K562 treated with DMSO at 1 percent for 12 hours (cell line): ENCODE measurements around the gene TMEM170B. TPM values are rescaled to one million over a fixed set of nuclear protein-coding genes. Genes with fewer than 3 reads are reported as not detected.

ENCODE experiments used
- total RNA-seq: library from RNA; unstranded; fragments of 300-600 nt; gene quantifications from 2 replicates; pipeline ENCODE4 v1.2.3, GENCODE V29; 2022; ENCODE audit not compliant: insufficient read depth

The TMEM170B gene
- total RNA-seq, result 0.47 TPM in 1 of 2 replicates, not detected in the other

DNA sequence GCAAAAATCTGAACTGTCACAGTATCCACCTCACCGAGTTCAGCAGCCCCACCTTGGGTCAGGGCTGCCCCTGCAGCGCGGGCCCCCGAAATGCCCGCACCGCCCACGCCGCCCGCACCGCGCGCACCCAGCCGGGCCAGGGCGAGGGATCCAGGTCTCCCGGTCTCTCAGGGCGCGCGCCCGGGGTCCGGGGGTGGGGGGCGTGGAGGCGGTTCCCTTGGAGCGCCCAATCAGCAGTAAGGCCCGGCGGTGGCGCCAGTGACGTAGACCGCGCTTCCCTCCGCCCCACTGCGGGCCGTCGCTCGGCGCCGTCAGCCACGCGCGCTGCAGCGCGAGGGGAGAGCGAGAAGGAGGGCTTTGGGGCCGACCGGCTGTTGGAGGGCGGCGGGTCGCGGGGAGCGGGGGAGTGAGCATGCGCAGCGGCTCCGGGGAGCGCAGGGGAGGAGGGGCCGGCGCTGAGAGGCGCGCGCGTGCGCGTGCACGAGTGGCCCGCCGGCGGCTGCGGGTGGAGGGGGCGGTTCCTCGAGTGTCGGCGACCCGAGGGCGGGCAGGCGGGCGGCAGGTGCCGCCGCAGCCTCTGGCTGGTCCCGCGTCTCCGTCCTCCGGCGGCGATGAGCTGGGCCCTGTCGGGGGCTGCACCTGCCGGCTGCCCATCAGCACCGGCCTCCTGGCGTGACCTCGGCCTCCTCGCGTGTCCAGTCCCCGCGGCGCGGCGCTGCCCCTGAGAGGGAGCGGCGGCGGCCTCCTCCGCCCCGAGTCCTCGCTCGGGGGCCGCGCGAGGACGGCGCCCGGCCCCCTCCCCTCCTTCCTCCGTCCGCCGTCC is at the start of gene TMEM170B:
Gene TMEM170B (plus strand): TSS at position 521 of the 823 bp plus-strand sequence. CDS start 529 bp downstream, outside the sequence.

Other genes with a start within 250 kb of the TMEM170B start
- gene ADTRP, start 241.1 kb downstream of the TMEM170B start, total RNA-seq, result 5.0 and 11.3 TPM in 2 replicates